D721Med (cell line): ENCODE results near the gene CARD8.
A peak's percentile ranks its signal among the peaks of the same experiment; 100 is the strongest.
"Not testable (repeated sequence)": the region's sequence is repeated elsewhere in the genome, so short reads cannot be mapped to it uniquely, and the experiment has no call there.

Experiments used
- DNase-seq: peaks from one replicate; pipeline ENCODE4 v3.0.0; 2011; ENCODE audit warnings: low spot score; ENCODE audit not compliant: insufficient read length
- FAIRE-seq: peaks from 2 replicates; lab custom pipeline; 2011; peaks lifted over from hg19 to GRCh38; lab: Jason Lieb, UNC
- CTCF ChIP-seq: IDR thresholded peaks from 2 replicates; pipeline ENCODE4 v1.5.1; 2012; ENCODE audit warnings: mild to moderate bottlenecking, control low read depth; ENCODE audit not compliant: insufficient read depth; ENCODE audit errors: missing control alignments

CARD8 gene

DNA sequence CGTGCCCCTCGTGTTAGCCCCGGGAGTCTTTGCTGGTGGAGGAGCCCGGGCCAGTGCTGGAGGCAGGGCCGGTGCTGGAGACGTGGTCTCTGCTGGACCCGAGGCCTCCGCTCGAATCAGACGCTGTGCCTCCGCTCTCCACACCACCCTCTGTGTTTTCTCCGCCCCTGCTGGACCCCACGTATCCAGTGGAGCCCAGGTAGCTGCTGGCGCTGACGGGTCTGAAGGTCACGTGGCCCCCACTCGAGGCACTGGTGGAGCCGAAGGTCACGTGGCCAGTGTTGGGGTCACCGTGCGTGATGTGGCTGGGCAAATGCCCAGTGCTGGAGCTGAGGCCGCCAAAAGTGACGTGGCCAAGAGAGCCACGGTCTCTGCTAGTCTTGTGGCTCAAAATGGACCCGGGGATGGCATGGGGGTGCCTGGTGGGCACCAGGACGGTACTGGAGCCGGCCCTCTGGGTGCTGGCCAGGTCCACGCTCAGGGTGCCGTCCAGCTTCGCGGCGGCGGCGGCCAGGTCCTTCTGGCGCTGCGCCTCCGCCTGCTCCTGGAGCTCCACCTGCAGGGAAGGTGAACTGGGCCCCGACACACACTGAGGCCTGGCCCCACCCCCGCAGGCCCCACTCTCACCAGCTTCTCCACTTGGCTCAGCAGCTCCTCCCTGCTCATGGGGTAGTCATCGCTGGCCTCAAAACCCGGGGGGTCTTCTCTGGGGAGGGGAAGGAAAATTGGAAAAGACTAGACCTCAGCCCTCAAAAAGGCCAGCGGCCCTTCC, 41.4 kb upstream of the CARD8 start:
- FAIRE-seq (no peak), DNase-seq (no peak)
- TF ChIP-seq CTCF: no peak

DNA sequence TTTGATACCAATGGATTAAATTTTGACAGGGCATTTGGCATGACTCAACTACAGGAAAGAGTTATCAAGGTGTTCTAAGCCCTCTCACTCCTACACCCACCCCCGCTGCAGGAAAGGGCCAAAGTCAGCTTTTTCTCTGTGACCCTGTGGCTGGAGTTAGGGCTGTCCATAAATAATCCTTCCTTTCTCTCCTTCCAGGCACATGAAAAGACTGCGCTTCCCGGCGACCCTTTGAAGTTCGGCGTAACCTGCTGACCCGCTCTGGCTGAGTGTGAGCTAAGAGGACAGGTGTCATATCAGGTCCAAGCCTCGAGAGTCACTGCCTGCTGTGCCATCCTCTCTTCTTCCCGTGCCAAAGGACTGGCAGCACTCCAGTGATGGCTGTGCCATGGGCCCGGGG, 39.7 kb upstream of the CARD8 start:
- FAIRE-seq: no peak
- DNase-seq: no peak
- no peak for TF ChIP-seq CTCF

DNA sequence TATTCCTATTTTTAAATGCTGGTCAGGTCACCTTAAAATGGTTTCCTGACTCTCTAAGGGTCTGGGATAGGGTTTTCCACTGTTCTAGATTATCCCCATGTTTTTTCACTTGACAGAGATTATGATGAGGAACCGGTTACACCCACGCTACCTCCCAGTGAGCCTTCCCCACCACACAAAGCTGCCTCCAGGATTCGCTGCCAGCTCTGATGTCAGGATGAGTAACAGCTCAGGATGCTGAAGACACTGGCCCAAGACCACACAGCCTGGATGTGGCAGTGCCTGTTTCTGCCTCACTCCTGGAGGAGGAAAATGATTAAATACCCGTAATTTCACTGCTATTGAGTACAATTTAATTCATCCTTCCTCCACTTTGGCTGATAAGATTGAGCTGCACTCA, 37.1 kb upstream of the CARD8 start:
- no peak for TF ChIP-seq CTCF
- DNase-seq (no peak), FAIRE-seq (no peak)

GRCh38 chr19:48291489-48291815, 35.7 kb upstream of the CARD8 start:
- not testable (repeated sequence) for FAIRE-seq

DNA sequence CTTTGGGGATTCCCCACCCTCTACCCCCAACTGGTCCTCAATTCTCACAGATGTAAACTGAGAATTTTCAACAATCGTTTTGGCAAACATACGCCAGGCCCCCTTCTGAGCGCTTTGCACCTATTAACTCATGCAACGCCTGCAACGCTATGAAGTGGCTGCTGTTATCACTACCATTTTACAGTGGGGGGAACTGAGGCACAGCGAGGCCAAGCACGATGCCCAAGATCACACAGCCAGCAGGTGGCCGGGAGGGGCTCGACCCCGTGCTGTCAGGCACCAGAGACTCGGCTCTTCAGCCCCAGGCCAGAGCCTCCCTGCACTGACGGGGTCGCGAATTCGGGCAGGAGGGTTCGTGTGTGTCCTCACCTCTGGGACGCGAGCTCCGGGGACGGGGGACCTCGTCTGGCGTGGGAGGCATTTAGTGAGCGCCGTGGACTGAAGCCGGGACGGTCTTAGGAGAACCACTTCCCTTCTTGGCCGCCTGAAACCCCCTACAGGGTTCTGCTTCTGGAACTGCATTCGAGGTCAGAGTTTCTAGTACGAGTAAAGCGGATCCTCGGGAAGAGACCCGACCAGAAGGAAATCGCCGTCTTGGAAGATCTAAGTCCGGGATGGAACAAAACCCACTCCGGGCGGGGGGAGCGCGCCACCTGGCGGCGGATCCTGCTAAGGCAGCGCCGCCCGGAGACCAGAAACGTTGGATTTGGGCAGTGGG, 35.2 kb upstream of the CARD8 start:
- FAIRE-seq: no peak
- DNase-seq: peak; percentile 57
- peak; percentile 82 for TF ChIP-seq CTCF

More at GRCh38 chr19:48291489-48291815, 35.7 kb upstream of the CARD8 start:
- not testable (repeated sequence) for DNase-seq

DNA sequence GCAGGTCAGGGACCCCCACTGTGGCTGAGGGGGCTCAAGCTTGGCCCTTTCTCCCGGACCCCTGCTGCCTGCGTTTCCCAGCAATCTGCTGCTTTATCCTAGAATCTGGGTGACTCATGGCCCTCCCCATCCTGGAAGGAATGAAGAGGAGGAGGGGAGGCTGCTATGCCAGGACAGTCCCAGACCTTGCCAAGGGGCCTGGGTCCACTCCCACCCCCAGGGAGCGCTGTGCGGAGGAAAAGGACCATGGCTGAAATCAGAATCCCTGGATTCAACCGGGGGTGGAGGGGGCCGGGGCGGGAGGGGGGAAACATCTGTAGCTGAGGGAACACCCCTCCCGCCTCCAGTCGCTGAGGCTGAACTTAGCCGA, 34.7 kb upstream of the CARD8 start:
- DNase-seq: no peak
- no peak for TF ChIP-seq CTCF
- FAIRE-seq: no peak

- DNase-seq (no peak), FAIRE-seq (no peak)
- no peak for TF ChIP-seq CTCF
Measured at GRCh38 chr19:48287748-48288147, 32.0 kb upstream of the CARD8 start.
